Liver (tissue), 3 donors: ENCODE measurements around the gene PPFIA2.

Experiments used
- FOXA1 ChIP-seq: IDR thresholded peaks from 2 replicates; pipeline ENCODE4 v1.6.1; 2016; ENCODE audit warnings: antibody characterized with exemption
- HNF4A ChIP-seq, 2 donors: conservative IDR thresholded peaks; 2 replicates each; pipeline ENCODE4 v1.6.1; 2016; ENCODE audit warnings: antibody characterized with exemption in 2 of 2, mild to moderate bottlenecking in 2 of 2
- TAF1 ChIP-seq: conservative IDR thresholded peaks from 2 replicates; pipeline ENCODE4 v1.6.1; 2016; ENCODE audit warnings: antibody characterized with exemption, mild to moderate bottlenecking
- YY1 ChIP-seq: IDR thresholded peaks from 2 replicates; pipeline ENCODE4 v1.6.1; 2016; ENCODE audit warnings: antibody characterized with exemption, mild to moderate bottlenecking
- TF ChIP-seq, protein P1 (sequence below): fragments of 150-350 bp; IDR thresholded peaks from 2 replicates; pipeline ENCODE4 v1.5.1; 2017; ENCODE audit warnings: improper control_type of control experiment, low read depth, low read length; ENCODE audit not compliant: missing input control
- TF ChIP-seq, protein P2 (sequence below): IDR thresholded peaks from 2 replicates; pipeline ENCODE4 v1.6.1; 2016; ENCODE audit warnings: antibody characterized with exemption
- donor health status: healthy.
- donor health status: healthy.

DNA sequence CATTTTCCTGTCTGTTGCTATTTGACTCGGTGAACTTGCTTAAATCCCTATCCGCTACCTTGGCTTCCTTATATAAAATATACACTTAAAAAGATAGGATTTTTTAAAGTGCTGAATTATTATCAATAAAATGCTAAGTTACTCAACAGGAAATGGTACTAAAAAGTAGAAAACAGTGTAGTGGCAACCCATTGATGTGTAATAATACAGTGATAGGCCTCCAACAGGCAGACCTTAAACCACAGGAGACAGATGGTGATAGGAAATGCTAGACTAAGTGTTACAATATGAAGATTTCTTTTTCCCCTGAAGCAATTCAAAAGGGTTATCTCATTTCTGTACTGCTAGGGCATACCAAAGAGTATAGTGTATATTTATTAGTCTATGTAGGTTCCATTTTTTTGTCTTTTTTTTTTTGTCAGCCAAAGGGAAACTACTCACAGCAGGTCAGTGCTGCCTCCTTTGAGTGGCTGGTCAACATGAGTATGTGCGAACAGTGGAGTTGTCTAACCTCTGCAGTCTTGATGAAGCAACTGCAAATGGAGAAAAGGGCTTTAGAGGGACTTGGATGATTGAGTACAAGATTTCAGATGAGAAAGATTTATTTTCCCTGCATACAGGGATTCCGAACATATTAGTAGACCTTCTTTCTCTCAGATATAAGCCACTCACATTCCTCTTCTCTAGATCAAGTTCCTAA is 497.5 kb downstream of the PPFIA2 start:
- TF ChIP-seq, protein P1, sequence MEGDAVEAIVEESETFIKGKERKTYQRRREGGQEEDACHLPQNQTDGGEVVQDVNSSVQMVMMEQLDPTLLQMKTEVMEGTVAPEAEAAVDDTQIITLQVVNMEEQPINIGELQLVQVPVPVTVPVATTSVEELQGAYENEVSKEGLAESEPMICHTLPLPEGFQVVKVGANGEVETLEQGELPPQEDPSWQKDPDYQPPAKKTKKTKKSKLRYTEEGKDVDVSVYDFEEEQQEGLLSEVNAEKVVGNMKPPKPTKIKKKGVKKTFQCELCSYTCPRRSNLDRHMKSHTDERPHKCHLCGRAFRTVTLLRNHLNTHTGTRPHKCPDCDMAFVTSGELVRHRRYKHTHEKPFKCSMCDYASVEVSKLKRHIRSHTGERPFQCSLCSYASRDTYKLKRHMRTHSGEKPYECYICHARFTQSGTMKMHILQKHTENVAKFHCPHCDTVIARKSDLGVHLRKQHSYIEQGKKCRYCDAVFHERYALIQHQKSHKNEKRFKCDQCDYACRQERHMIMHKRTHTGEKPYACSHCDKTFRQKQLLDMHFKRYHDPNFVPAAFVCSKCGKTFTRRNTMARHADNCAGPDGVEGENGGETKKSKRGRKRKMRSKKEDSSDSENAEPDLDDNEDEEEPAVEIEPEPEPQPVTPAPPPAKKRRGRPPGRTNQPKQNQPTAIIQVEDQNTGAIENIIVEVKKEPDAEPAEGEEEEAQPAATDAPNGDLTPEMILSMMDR = no peak
- TF ChIP-seq FOXA1 = no peak
- TF ChIP-seq, protein P2, sequence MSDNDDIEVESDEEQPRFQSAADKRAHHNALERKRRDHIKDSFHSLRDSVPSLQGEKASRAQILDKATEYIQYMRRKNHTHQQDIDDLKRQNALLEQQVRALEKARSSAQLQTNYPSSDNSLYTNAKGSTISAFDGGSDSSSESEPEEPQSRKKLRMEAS = no peak
- TF ChIP-seq HNF4A (conservative IDR thresholded peaks at IDR 0.05) = no peak
- no peak for TF ChIP-seq YY1
- no peak for TF ChIP-seq TAF1
